H1 (cell line): Measurements from ENCODE around the gene LHFPL6. TPM values are rescaled to one million over a fixed set of nuclear protein-coding genes. Genes with fewer than 3 reads are reported as not detected.

ENCODE experiments used
- CTCF ChIA-PET: fragments of 300-600 bp; sonication (Branson Sonifier 250); formaldehyde crosslinking; loops from one replicate; lab custom pipeline; 2021; ENCODE audit not compliant: partially characterized antibody; lab: Charles Lee
- POLR2A ChIA-PET: fragments of 300-600 bp; sonication (Branson Sonifier 250); formaldehyde crosslinking; loops from one replicate; lab custom pipeline; 2021; ENCODE audit warnings: inconsistent platforms; ENCODE audit not compliant: partially characterized antibody; lab: Charles Lee
- DNase-seq, 2 experiments: peaks; one replicate each; pipeline versions ENCODE4 v3.0.0 to v3.0.0-alpha.2; 2010 to 2022; ENCODE audit warnings: low spot score in 2 of 2, low read depth in 1 of 2, mixed read lengths in 1 of 2
- FAIRE-seq: peaks from 2 replicates; lab custom pipeline; 2011; peaks lifted over from hg19 to GRCh38; lab: Jason Lieb, UNC
- H2AFZ ChIP-seq: 2 replicates; pipeline ENCODE4 v1.8.1; 2012; ENCODE audit warnings: low read length, inconsistent platforms
- H2AK5ac ChIP-seq: 2 replicates; pipeline ENCODE4 v1.6.1; 2013; ENCODE audit warnings: low read depth, low read length
- H2BK120ac ChIP-seq: replicated peaks from 2 replicates; pipeline ENCODE3; 2013; ENCODE audit warnings: low read depth, low read length, inconsistent platforms
- H2BK12ac ChIP-seq: 2 replicates; pipeline ENCODE4 v1.6.1; 2013; ENCODE audit warnings: low read depth, low read length
- H2BK15ac ChIP-seq: 2 replicates; pipeline ENCODE4 v1.6.1; 2013; ENCODE audit warnings: low read length
- H2BK20ac ChIP-seq: 2 replicates; pipeline ENCODE4 v1.6.1; 2013; ENCODE audit warnings: low read length
- H2BK5ac ChIP-seq: 2 replicates; pipeline ENCODE4 v1.6.1; 2013; ENCODE audit warnings: low read depth, low read length
- H3K14ac ChIP-seq: 2 replicates; pipeline ENCODE4 v1.6.1; 2013; ENCODE audit warnings: inconsistent platforms; ENCODE audit not compliant: insufficient read length
- H3K18ac ChIP-seq: 2 replicates; pipeline ENCODE4 v1.6.1; 2013; ENCODE audit warnings: low read length; ENCODE audit errors: extremely low read depth
- H3K23ac ChIP-seq: 2 replicates; pipeline ENCODE4 v1.6.1; 2013; ENCODE audit warnings: inconsistent platforms; ENCODE audit not compliant: insufficient read length
- H3K23me2 ChIP-seq: 2 replicates; pipeline ENCODE4 v1.6.1; 2013; ENCODE audit warnings: low read depth, low read length
- H3K27ac ChIP-seq: 2 replicates; pipeline ENCODE4 v1.6.1; 2011; ENCODE audit warnings: low read depth, low read length, inconsistent platforms
- H3K27me3 ChIP-seq, 4 experiments: replicated peaks in 1 of 4; 1 replicate in 1 of 4; 2 replicates in 3 of 4; pipeline versions ENCODE4 v1.6.1 to v1.8.1; 2011 to 2013; ENCODE audit warnings: low read length in 3 of 4, mild to moderate bottlenecking in 3 of 4, inconsistent platforms in 2 of 4, mixed read lengths in 2 of 4, moderate library complexity in 1 of 4; ENCODE audit not compliant: control insufficient read depth in 3 of 4, insufficient read depth in 3 of 4; ENCODE audit errors: extremely low read depth in 1 of 4
- H3K36me3 ChIP-seq, 4 experiments: 2 replicates each; pipeline versions ENCODE4 v1.6.1 to v1.8.1; 2011 to 2013; ENCODE audit warnings: mild to moderate bottlenecking in 4 of 4, low read length in 3 of 4, moderate library complexity in 2 of 4, control low read depth in 1 of 4, inconsistent platforms in 1 of 4; ENCODE audit not compliant: insufficient read depth in 4 of 4, control insufficient read depth in 2 of 4
- H3K4ac ChIP-seq: replicated peaks from 2 replicates; pipeline ENCODE3; 2013; ENCODE audit warnings: low read length, low read depth, mixed read lengths, inconsistent platforms; ENCODE audit not compliant: insufficient read length
- H3K4me1 ChIP-seq, 4 experiments: replicated peaks in 1 of 4; 1 replicate in 1 of 4; 2 replicates in 3 of 4; pipeline versions ENCODE4 v1.6.1 to v1.8.1; 2011 to 2013; ENCODE audit warnings: low read length in 3 of 4, inconsistent platforms in 2 of 4, mixed read lengths in 1 of 4; ENCODE audit not compliant: insufficient read depth in 4 of 4, control insufficient read depth in 3 of 4
- H3K4me2 ChIP-seq, 2 experiments: 2 replicates each; pipeline versions ENCODE4 v1.6.1 to v1.8.1; 2011 to 2013; ENCODE audit warnings: low read depth in 2 of 2, low read length in 2 of 2, control low read depth in 1 of 2, inconsistent platforms in 1 of 2, mild to moderate bottlenecking in 1 of 2; ENCODE audit not compliant: insufficient read depth in 1 of 2
- H3K4me3 ChIP-seq, 4 experiments: fragments of 200-600, 300-600 bp in 1 of 4; sonication (generic), shearing (Covaris generic), sonication (Bioruptor Twin) in 1 of 4; 2 replicates each; pipeline versions ENCODE4 v1.5.1 to v1.8.1; 2011 to 2016; ENCODE audit warnings: low read length in 4 of 4, low read depth in 3 of 4, control low read depth in 2 of 4, inconsistent platforms in 2 of 4, mild to moderate bottlenecking in 2 of 4, mixed read lengths in 1 of 4, moderate library complexity in 1 of 4; ENCODE audit not compliant: insufficient read depth in 2 of 4; ENCODE audit errors: extremely low read depth in 1 of 4
- H3K56ac ChIP-seq: replicated peaks from 2 replicates; pipeline ENCODE3; 2013; ENCODE audit warnings: low read depth, mild to moderate bottlenecking, mixed read lengths, low read length, inconsistent platforms; ENCODE audit not compliant: insufficient read length
- H3K79me1 ChIP-seq: 2 replicates; pipeline ENCODE4 v1.6.1; 2013; ENCODE audit warnings: low read depth, low read length, control low read depth
- H3K79me2 ChIP-seq, 2 experiments: 2 replicates each; pipeline versions ENCODE4 v1.6.1 to v1.8.1; 2012 to 2013; ENCODE audit warnings: low read length in 2 of 2, mild to moderate bottlenecking in 2 of 2, inconsistent platforms in 1 of 2; ENCODE audit not compliant: insufficient read depth in 2 of 2, control insufficient read depth in 1 of 2
- H3K9ac ChIP-seq, 4 experiments: replicated peaks in 1 of 4; 1 replicate in 1 of 4; 2 replicates in 3 of 4; pipeline versions ENCODE4 v1.6.1 to v1.8.1; 2011 to 2013; ENCODE audit warnings: low read depth in 3 of 4, low read length in 3 of 4, control low read depth in 2 of 4, mild to moderate bottlenecking in 2 of 4, moderate library complexity in 2 of 4, inconsistent platforms in 1 of 4; ENCODE audit errors: extremely low read depth in 1 of 4
- H3K9me3 ChIP-seq, 2 experiments: 2 replicates each; pipeline versions ENCODE4 v1.6.1 to v1.8.1; 2012 to 2013; ENCODE audit warnings: mild to moderate bottlenecking in 2 of 2, moderate library complexity in 2 of 2, control low read depth in 1 of 2, inconsistent platforms in 1 of 2, low read depth in 1 of 2, low read length in 1 of 2, mixed read lengths in 1 of 2; ENCODE audit not compliant: insufficient read depth in 2 of 2
- H4K20me1 ChIP-seq, 2 experiments: replicated peaks in 1 of 2; 2 replicates each; pipeline versions ENCODE3 to v1.8.1; 2011 to 2013; ENCODE audit warnings: inconsistent platforms in 2 of 2, low read length in 2 of 2, mild to moderate bottlenecking in 1 of 2; ENCODE audit not compliant: insufficient read depth in 2 of 2, control insufficient read depth in 1 of 2
- H4K5ac ChIP-seq: 2 replicates; pipeline ENCODE4 v1.6.1; 2013; ENCODE audit warnings: low read length, low read depth, mixed read lengths, inconsistent platforms; ENCODE audit not compliant: insufficient read length
- H4K8ac ChIP-seq: 2 replicates; pipeline ENCODE4 v1.8.0; 2013; ENCODE audit warnings: mild to moderate bottlenecking, moderate library complexity, low read length, inconsistent platforms; ENCODE audit not compliant: insufficient read depth; ENCODE audit errors: extremely low read depth
- H4K91ac ChIP-seq: replicated peaks from 2 replicates; pipeline ENCODE3; 2013; ENCODE audit warnings: low read length, mixed read lengths, inconsistent platforms; ENCODE audit not compliant: insufficient read length
- CEBPB ChIP-seq: IDR thresholded peaks from 2 replicates; pipeline ENCODE4 v1.6.1; 2012; ENCODE audit warnings: low read depth, low read length
- RFX5 ChIP-seq: IDR thresholded peaks from 2 replicates; pipeline ENCODE4 v1.6.1; 2011; ENCODE audit warnings: low read depth, low read length, improper control_type of control experiment, borderline replicate concordance
- TCF12 ChIP-seq: IDR thresholded peaks from 2 replicates; pipeline ENCODE4 v1.6.1; 2011; ENCODE audit warnings: low read depth, mild to moderate bottlenecking, low read length
- WGBS, 2 experiments: shearing (Covaris generic) in 1 of 2; methylation state at CpG; one replicate each; pipeline versions ENCODE4 v1.1.6 to v1.1.7; 2013 to 2015; ENCODE audit warnings: low lambda C conversion rate in 2 of 2, mixed read lengths in 2 of 2, inconsistent platforms in 1 of 2, low coverage in 1 of 2, missing lambda C conversion rate in 1 of 2; ENCODE audit not compliant: insufficient replicate concordance in 2 of 2, insufficient coverage in 1 of 2, insufficient read length in 1 of 2; ENCODE audit errors: extremely low coverage in 1 of 2, missing lambda C conversion rate in 1 of 2; 5-methylcytosine and 5-hydroxymethylcytosine counted together
- polyA plus RNA-seq, 7 experiments: library from polyadenylated mRNA; depleted of rRNA in 3 of 7; stranded (reverse) in 5 of 7; unstranded in 2 of 7; fragments of >200 nt in 5 of 7; fragments of 200-250 nt in 2 of 7; gene quantifications; 1 replicate in 5 of 7; 2 replicates in 1 of 7; 4 replicates in 1 of 7; pipeline versions ENCODE4 v1.2.1 to v1.2.3, GENCODE V29; 2011 to 2013; ENCODE audit warnings: missing spikeins in 2 of 7, mixed read lengths in 2 of 7
- total RNA-seq: library from RNA; stranded (reverse); fragmentation: NEBNext Ultra II Directional; extraction: Animal tissue kit (Norgen Biotek cat#: 25700); gene quantifications from 2 replicates; pipeline ENCODE4 v1.2.1, GENCODE V29; 2021
- TF ChIP-seq, protein P1 (sequence below): IDR thresholded peaks from 2 replicates; pipeline ENCODE4 v1.6.1; 2011; ENCODE audit warnings: low read length, improper control_type of control experiment

Gene LHFPL6
- total and polyA plus RNA-seq, 2 of the 8 experiments (the other 6 are each of a cell fraction or from before 2014, with no cell fraction given) = 7.6 to 17.0 TPM

GRCh38 chr13:39585219-39585618, 17.8 kb downstream of the LHFPL6 start:
- no peak overlapping the region for H3K4me3 ChIP-seq
- H3K4ac ChIP-seq = no peak overlapping the region
- no peaks in the 10 kb centered on the region for H3K27me3 ChIP-seq
- no peak overlapping the region for H2AK5ac ChIP-seq
- H3K36me3 ChIP-seq = no peaks in the 10 kb centered on the region
- no peak overlapping the region for H2BK120ac ChIP-seq
- H3K56ac ChIP-seq = no peak overlapping the region
- ChIA-PET POLR2A (no interaction called here), CTCF (interaction anchor here (0.6 to 1.8 kb wide), 8 partner anchors 15 to 1067 kb away, joined by 3 to 6 read pairs (median 4); no protein-coding TSS in a partner anchor)
- H2BK5ac ChIP-seq = no peak overlapping the region
- no peaks in the 10 kb centered on the region for H3K9me3 ChIP-seq
- H3K79me1 ChIP-seq = no peaks in the 10 kb centered on the region; the same call in 1 of the 2 replicates
- 62% methylated on average over 3 of the region's 3 CpGs; no CpG with 5 or more reads in 1 of the 2 experiments for WGBS, 2 experiments
- no peak overlapping the region for H2BK12ac ChIP-seq
- no peak overlapping the region for H4K8ac ChIP-seq
- H3K9ac ChIP-seq = no peak overlapping the region
- H4K20me1 ChIP-seq = no peaks in the 10 kb centered on the region
- DNase-seq (no peak), FAIRE-seq (no peak)
- no peak overlapping the region for H4K5ac ChIP-seq
- H2BK20ac ChIP-seq = no peak overlapping the region
- H2AFZ ChIP-seq = no peak overlapping the region
- peaks cover 0 to 2% (median 0%) of the 10 kb centered on the region in 4 experiments; a peak in 1 of 7 replicates for H3K4me1 ChIP-seq
- no peaks in the 10 kb centered on the region for H3K23me2 ChIP-seq
- no peak overlapping the region for H3K27ac ChIP-seq
- H3K18ac ChIP-seq = no peak overlapping the region
- no peaks in the 10 kb centered on the region; a peak in 1 of 4 replicates for H3K79me2 ChIP-seq
- H3K4me2 ChIP-seq = no peak overlapping the region
- no peak overlapping the region for H4K91ac ChIP-seq
- H2BK15ac ChIP-seq = no peak overlapping the region
- H3K23ac ChIP-seq = no peak overlapping the region
- H3K14ac ChIP-seq = no peak overlapping the region
- TF ChIP-seq RFX5 = no peak
- TF ChIP-seq CEBPB = no peak
- TF ChIP-seq, protein P1, sequence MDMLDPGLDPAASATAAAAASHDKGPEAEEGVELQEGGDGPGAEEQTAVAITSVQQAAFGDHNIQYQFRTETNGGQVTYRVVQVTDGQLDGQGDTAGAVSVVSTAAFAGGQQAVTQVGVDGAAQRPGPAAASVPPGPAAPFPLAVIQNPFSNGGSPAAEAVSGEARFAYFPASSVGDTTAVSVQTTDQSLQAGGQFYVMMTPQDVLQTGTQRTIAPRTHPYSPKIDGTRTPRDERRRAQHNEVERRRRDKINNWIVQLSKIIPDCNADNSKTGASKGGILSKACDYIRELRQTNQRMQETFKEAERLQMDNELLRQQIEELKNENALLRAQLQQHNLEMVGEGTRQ = no peak
- no peak for TF ChIP-seq TCF12
